CD4-positive, CD25-positive, alpha-beta regulatory T cell (primary cell): Measurements from ENCODE around the gene OR8H2. TPM values are rescaled to one million over a fixed set of nuclear protein-coding genes. Genes with fewer than 3 reads are reported as not detected.
"Not testable (repeated sequence)": the region's sequence is repeated elsewhere in the genome, so short reads cannot be mapped to it uniquely, and the experiment has no call there.

Source experiments
- ATAC-seq, 2 donors: fragments of 150-1000 bp; cut with Tn5 transposase; one replicate each; pipeline ENCODE4 v1.10.0; 2021; ENCODE audit warnings: low read depth in 2 of 2, moderate number of reproducible peaks in 2 of 2, moderate library complexity in 1 of 2
- DNase-seq, 3 donors: peaks; one replicate each; pipeline versions ENCODE4 v3.0.0 to v3.0.0-alpha.2; 2012 to 2022; ENCODE audit warnings: mixed read lengths in 1 of 3
- H3K27ac ChIP-seq: one replicate; pipeline ENCODE4 v1.7.0; 2013; ENCODE audit warnings: mild to moderate bottlenecking, low read length; ENCODE audit not compliant: insufficient read depth, poor library complexity, severe bottlenecking
- H3K27me3 ChIP-seq: one replicate; pipeline ENCODE4 v1.7.0; 2013; ENCODE audit warnings: low read length; ENCODE audit not compliant: control insufficient read depth, insufficient read depth
- H3K36me3 ChIP-seq: one replicate; pipeline ENCODE4 v1.7.0; 2013; ENCODE audit warnings: mild to moderate bottlenecking, low read length, moderate library complexity; ENCODE audit not compliant: control insufficient read depth, insufficient read depth
- H3K4me1 ChIP-seq: 2 replicates; pipeline ENCODE4 v1.7.0; 2013; ENCODE audit warnings: mild to moderate bottlenecking, low read length; ENCODE audit not compliant: insufficient read depth, control insufficient read depth, poor library complexity, severe bottlenecking
- H3K4me3 ChIP-seq: one replicate; pipeline ENCODE4 v1.7.0; 2013; ENCODE audit warnings: low read depth, mild to moderate bottlenecking, low read length, moderate library complexity
- H3K9me3 ChIP-seq, 2 experiments: 1 replicate in 1 of 2; 2 replicates in 1 of 2; pipeline ENCODE4 v1.7.0; 2013; ENCODE audit warnings: low read length in 2 of 2, mild to moderate bottlenecking in 1 of 2, moderate library complexity in 1 of 2; ENCODE audit not compliant: control insufficient read depth in 2 of 2
- H3K27ac Mint-ChIP-seq, 3 donors: one replicate each; pipeline ENCODE4 v1.8.0; 2020 to 2022; ENCODE audit warnings: mild to moderate bottlenecking in 3 of 3, mixed read lengths in 3 of 3, moderate library complexity in 2 of 3
- H3K27me3 Mint-ChIP-seq: one replicate; pipeline ENCODE4 v1.8.0; 2022; ENCODE audit warnings: mild to moderate bottlenecking, mixed read lengths
- H3K36me3 Mint-ChIP-seq: one replicate; pipeline ENCODE4 v1.8.0; 2020; ENCODE audit warnings: mixed read lengths
- H3K4me1 Mint-ChIP-seq, 4 donors: one replicate each; pipeline ENCODE4 v1.8.0; 2020 to 2022; ENCODE audit warnings: mixed read lengths in 4 of 4, mild to moderate bottlenecking in 1 of 4
- H3K4me3 Mint-ChIP-seq, 4 donors: one replicate each; pipeline ENCODE4 v1.8.0; 2020 to 2022; ENCODE audit warnings: mild to moderate bottlenecking in 4 of 4, mixed read lengths in 4 of 4, moderate library complexity in 3 of 4
- H3K9me3 Mint-ChIP-seq, 7 donors: one replicate each; pipeline ENCODE4 v1.8.0; 2020 to 2022; ENCODE audit warnings: mixed read lengths in 7 of 7, mild to moderate bottlenecking in 3 of 7, moderate library complexity in 2 of 7
- polyA plus RNA-seq, 4 donors: library from polyadenylated mRNA; unstranded; fragments of 300-500 nt; fragmentation: Illumina TruSeq; gene quantifications; one replicate each; pipeline ENCODE4 v1.2.3, GENCODE V29; 2021
- total RNA-seq: library from RNA; stranded (reverse); gene quantifications from one replicate; pipeline ENCODE4 v1.2.3, GENCODE V29; 2022

OR8H2 gene
- total and polyA plus RNA-seq, 5 donors from 2014 or later = not detected

DNA sequence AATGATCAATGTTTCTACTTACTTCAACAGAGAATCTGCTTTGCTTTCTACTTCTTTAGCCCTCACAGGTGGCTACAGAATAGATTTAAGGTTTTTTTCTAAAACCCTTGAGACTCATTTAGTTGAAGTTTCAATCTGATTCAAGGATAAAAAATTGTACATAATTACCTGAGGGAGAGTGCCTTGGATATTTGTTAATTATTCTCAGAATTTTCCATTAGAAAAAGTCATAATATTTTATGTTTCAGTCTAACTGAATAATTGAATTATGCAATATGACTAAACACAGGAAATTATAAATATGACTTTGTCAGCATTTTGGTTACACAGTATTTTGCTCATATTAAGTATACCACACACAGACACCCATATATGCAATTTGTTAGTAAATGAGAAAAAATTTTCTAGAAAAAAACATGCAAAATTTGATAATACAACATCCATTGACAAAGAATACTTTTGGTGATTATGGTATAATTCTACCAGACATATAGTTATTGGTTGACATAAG is 36.7 kb downstream of the OR8H2 start, which contains the start of gene OR8J3:
OR8J3 (minus strand) TSS at position 51 of the 511 bp plus-strand sequence. CDS start 2,483 bp downstream, outside the sequence.
- no peaks in the 10 kb centered on the region for H3K36me3 Mint-ChIP-seq
- no peaks in the 10 kb centered on the region for H3K27me3 Mint-ChIP-seq
- H3K4me1 Mint-ChIP-seq = no peaks in the 10 kb centered on the region
- peaks cover 0 to 2% of the 10 kb centered on the region in 2 experiments for H3K9me3 ChIP-seq
- H3K4me3 ChIP-seq = no peak within 1 kb of the TSS
- no peak for DNase-seq
- H3K27ac ChIP-seq = no peak within 1 kb of the TSS
- no peaks in the 10 kb centered on the region for H3K4me1 ChIP-seq
- no peak within 1 kb of the TSS for H3K4me3 Mint-ChIP-seq
- H3K27ac Mint-ChIP-seq = no peak within 1 kb of the TSS
- no peak for ATAC-seq
- H3K27me3 ChIP-seq = no peaks in the 10 kb centered on the region
- H3K9me3 Mint-ChIP-seq = peaks cover 0 to 31% (median 5%) of the 10 kb centered on the region in 7 donors
- no peaks in the 10 kb centered on the region for H3K36me3 ChIP-seq

- H3K27ac Mint-ChIP-seq, H3K27ac ChIP-seq, H3K9me3 ChIP-seq, H3K36me3 Mint-ChIP-seq, ATAC-seq, H3K27me3 ChIP-seq, H3K27me3 Mint-ChIP-seq, H3K4me3 Mint-ChIP-seq, H3K4me1 ChIP-seq, H3K4me1 Mint-ChIP-seq, H3K36me3 ChIP-seq, DNase-seq, H3K4me3 ChIP-seq: not testable (repeated sequence)
- peaks cover 0 to 24% (median 4%) of the 10 kb centered on the region in 7 donors for H3K9me3 Mint-ChIP-seq
These were observed 40.2 kb downstream of the OR8H2 start for GRCh38 chr11:56143681-56144080.

GRCh38 chr11:56151376-56151775 is 47.9 kb downstream of the OR8H2 start:
- Histone ChIP-seq H3K27me3 (no peaks in the 10 kb centered on the region), H3K4me3 (no peak overlapping the region), H3K27ac (no peak overlapping the region), H3K9me3 (peaks cover 4 to 15% of the 10 kb centered on the region in 2 experiments), H3K36me3 (no peaks in the 10 kb centered on the region), H3K4me1 (no peaks in the 10 kb centered on the region)
- ATAC-seq (no peak), DNase-seq (no peak)
- no peaks in the 10 kb centered on the region for H3K36me3 Mint-ChIP-seq
- peaks cover 0 to 35% (median 13%) of the 10 kb centered on the region in 7 donors for H3K9me3 Mint-ChIP-seq
- no peak overlapping the region for H3K27ac Mint-ChIP-seq
- no peak overlapping the region for H3K4me3 Mint-ChIP-seq
- no peaks in the 10 kb centered on the region for H3K4me1 Mint-ChIP-seq
- no peaks in the 10 kb centered on the region for H3K27me3 Mint-ChIP-seq

- Mint-ChIP-seq H3K9me3 (peaks cover 2 to 37% (median 14%) of the 10 kb centered on the region in 7 donors), H3K4me1 (no peaks in the 10 kb centered on the region), H3K4me3 (no peak overlapping the region), H3K36me3 (no peaks in the 10 kb centered on the region), H3K27me3 (no peaks in the 10 kb centered on the region), H3K27ac (no peak overlapping the region)
- H3K9me3 ChIP-seq = peaks cover 4 to 15% of the 10 kb centered on the region in 2 experiments
- no peaks in the 10 kb centered on the region for H3K27me3 ChIP-seq
- DNase-seq (no peak), ATAC-seq (no peak)
- H3K27ac ChIP-seq = no peak overlapping the region
- no peaks in the 10 kb centered on the region for H3K36me3 ChIP-seq
- no peak overlapping the region for H3K4me3 ChIP-seq
- no peaks in the 10 kb centered on the region for H3K4me1 ChIP-seq
These were observed 48.8 kb downstream of the OR8H2 start for GRCh38 chr11:56152333-56152732.

Other genes with a start within 250 kb of the OR8H2 start
- not detected for gene TRIM51, start 220.4 kb upstream of the OR8H2 start, total RNA-seq
- not detected for gene TRIM51, start 220.4 kb upstream of the OR8H2 start, polyA plus RNA-seq
- not detected for gene OR5W2, start 189.1 kb upstream of the OR8H2 start, total RNA-seq
- gene OR5W2, start 189.1 kb upstream of the OR8H2 start, polyA plus RNA-seq = not detected
- gene OR5I1, start 167.3 kb upstream of the OR8H2 start, total RNA-seq = not detected
- gene OR5I1, start 167.3 kb upstream of the OR8H2 start, polyA plus RNA-seq = not detected
- gene OR10AG1, start 133.7 kb upstream of the OR8H2 start, total RNA-seq = not detected
- gene OR10AG1, start 133.7 kb upstream of the OR8H2 start, polyA plus RNA-seq = not detected
- gene OR5F1, start 109.1 kb upstream of the OR8H2 start, total RNA-seq = not detected
- gene OR5F1, start 109.1 kb upstream of the OR8H2 start, polyA plus RNA-seq = not detected
- not detected for gene OR5AS1, start 76.0 kb upstream of the OR8H2 start, total RNA-seq
- gene OR5AS1, start 76.0 kb upstream of the OR8H2 start, polyA plus RNA-seq = not detected
- not detected for gene OR8I2, start 10.4 kb upstream of the OR8H2 start, total RNA-seq
- gene OR8I2, start 10.4 kb upstream of the OR8H2 start, polyA plus RNA-seq = not detected
- not detected for gene OR8H3, start 18.7 kb downstream of the OR8H2 start, total RNA-seq
- gene OR8H3, start 18.7 kb downstream of the OR8H2 start, polyA plus RNA-seq = not detected
- not detected for gene OR8J3, start 36.5 kb downstream of the OR8H2 start, total RNA-seq
- gene OR8J3, start 36.5 kb downstream of the OR8H2 start, polyA plus RNA-seq = not detected
- not detected for gene OR8K5, start 56.6 kb downstream of the OR8H2 start, total RNA-seq
- not detected for gene OR8K5, start 56.6 kb downstream of the OR8H2 start, polyA plus RNA-seq
- not detected for gene OR5J2, start 72.9 kb downstream of the OR8H2 start, total RNA-seq
- gene OR5J2, start 72.9 kb downstream of the OR8H2 start, polyA plus RNA-seq = not detected
- not detected for gene OR5T2, start 130.6 kb downstream of the OR8H2 start, total RNA-seq
- not detected for gene OR5T2, start 130.6 kb downstream of the OR8H2 start, polyA plus RNA-seq
- not detected for gene OR5T3, start 148.6 kb downstream of the OR8H2 start, total RNA-seq
- gene OR5T3, start 148.6 kb downstream of the OR8H2 start, polyA plus RNA-seq = not detected
- not detected for gene OR5T1, start 170.5 kb downstream of the OR8H2 start, total RNA-seq
- not detected for gene OR5T1, start 170.5 kb downstream of the OR8H2 start, polyA plus RNA-seq
- not detected for gene OR8H1, start 188.6 kb downstream of the OR8H2 start, total RNA-seq
- not detected for gene OR8H1, start 188.6 kb downstream of the OR8H2 start, polyA plus RNA-seq
- not detected for gene OR8K3, start 211.5 kb downstream of the OR8H2 start, total RNA-seq
- not detected for gene OR8K3, start 211.5 kb downstream of the OR8H2 start, polyA plus RNA-seq
- not detected for gene OR8K1, start 242.4 kb downstream of the OR8H2 start, total RNA-seq
- gene OR8K1, start 242.4 kb downstream of the OR8H2 start, polyA plus RNA-seq = not detected